Measurements from ENCODE around the gene THOC6.

- TF ChIP-seq GATA3 (IDR thresholded peaks at IDR 0.05; ENCODE audit: low read depth, low read length) (no peak), GATA2 (IDR thresholded peaks at IDR 0.05; ENCODE audit: low read depth, low read length) (no peak)
Observed at GRCh38 chr16:3023669-3024478, at the start of gene THOC6, which contains the start of gene HCFC1R1.
